ENCODE data around the gene PYGL. TPM values are rescaled to one million over a fixed set of nuclear protein-coding genes. Genes with fewer than 3 reads are reported as not detected.
"Not testable (repeated sequence)": the region's sequence is repeated elsewhere in the genome, so short reads cannot be mapped to it uniquely, and the experiment has no call there.

Gene PYGL
- total RNA-seq, 1 experiment from 2014 or later, result 41.2 TPM

- no peak for TF ChIP-seq CTCF (IDR thresholded peaks at IDR 0.05; ENCODE audit: unreplicated experiment)
- no peak for DNase-seq
- CTCF ChIA-PET, result no interaction called here
- intact Hi-C loops (cut with micrococcal nuclease; ENCODE audit: unreplicated experiment), result no loop called here
- Mint-ChIP-seq H3K9me3 (ENCODE audit: low read depth, unreplicated experiment) (no peaks in the 10 kb centered on the region), H3K4me1 (ENCODE audit: low read depth, unreplicated experiment) (no peaks in the 10 kb centered on the region), H3K27ac (ENCODE audit: unreplicated experiment) (no peak overlapping the region), H3K27me3 (ENCODE audit: unreplicated experiment) (no peaks in the 10 kb centered on the region), H3K4me3 (ENCODE audit: low read depth, unreplicated experiment) (no peak overlapping the region), H3K36me3 (ENCODE audit: insufficient read depth, unreplicated experiment) (peaks cover 19% of the 10 kb centered on the region)
- no TSS peak for BruUV-seq (replicated peaks)
Measured at GRCh38 chr14:50946234-50946935, 2.1 kb upstream of the PYGL start.

- H3K36me3 Mint-ChIP-seq (ENCODE audit: insufficient read depth, unreplicated experiment), result peaks cover 19% of the 10 kb centered on the region
- H3K27ac Mint-ChIP-seq (ENCODE audit: unreplicated experiment), result peak overlapping the region; percentile 67
- no TSS peak for BruUV-seq (replicated peaks)
- peak overlapping the region; percentile 80 for H3K4me3 Mint-ChIP-seq (ENCODE audit: low read depth, unreplicated experiment)
- intact Hi-C loops (cut with micrococcal nuclease; ENCODE audit: unreplicated experiment), result no loop called here
- no peaks in the 10 kb centered on the region for H3K9me3 Mint-ChIP-seq (ENCODE audit: low read depth, unreplicated experiment)
- H3K27me3 Mint-ChIP-seq (ENCODE audit: unreplicated experiment), result no peaks in the 10 kb centered on the region
- H3K4me1 Mint-ChIP-seq (ENCODE audit: low read depth, unreplicated experiment), result no peaks in the 10 kb centered on the region
- peak; percentile 47 for DNase-seq
- CTCF ChIA-PET, result interaction anchor here (1.4 kb wide), 1 partner anchor 85 kb away, joined by 4 read pairs; no protein-coding TSS in a partner anchor
- TF ChIP-seq CTCF (IDR thresholded peaks at IDR 0.05; ENCODE audit: unreplicated experiment), result no peak
Measured at GRCh38 chr14:50944647-50945413, 547 bp upstream of the PYGL start.

- Mint-ChIP-seq H3K4me1 (ENCODE audit: low read depth, unreplicated experiment) (no peaks in the 10 kb centered on the region), H3K27ac (ENCODE audit: unreplicated experiment) (no peak overlapping the region), H3K36me3 (ENCODE audit: insufficient read depth, unreplicated experiment) (peaks cover 19% of the 10 kb centered on the region), H3K4me3 (ENCODE audit: low read depth, unreplicated experiment) (peak overlapping the region; percentile 80), H3K27me3 (ENCODE audit: unreplicated experiment) (no peaks in the 10 kb centered on the region), H3K9me3 (ENCODE audit: low read depth, unreplicated experiment) (no peaks in the 10 kb centered on the region)
- no TSS peak for BruUV-seq (replicated peaks)
- DNase-seq, result peak; percentile 27
- CTCF ChIA-PET, result interaction anchor here (0.6 to 1.4 kb wide), 3 partner anchors 45 to 108 kb away, joined by 3 to 5 read pairs (median 4); no protein-coding TSS in a partner anchor
- intact Hi-C loops (cut with micrococcal nuclease; ENCODE audit: unreplicated experiment), result no loop called here
- no peak for TF ChIP-seq CTCF (IDR thresholded peaks at IDR 0.05; ENCODE audit: unreplicated experiment)
Measured at GRCh38 chr14:50943261-50943942, 881 bp downstream of the PYGL start.

GRCh38 chr14:50941638-50942037, 2.6 kb downstream of the PYGL start:
- H3K4me3 Mint-ChIP-seq (ENCODE audit: low read depth, unreplicated experiment); H3K27ac Mint-ChIP-seq (ENCODE audit: unreplicated experiment); intact Hi-C loops (cut with micrococcal nuclease; ENCODE audit: unreplicated experiment); BruUV-seq (replicated peaks); H3K9me3 Mint-ChIP-seq (ENCODE audit: low read depth, unreplicated experiment); DNase-seq; H3K27me3 Mint-ChIP-seq (ENCODE audit: unreplicated experiment): not testable (repeated sequence)
- H3K36me3 Mint-ChIP-seq (ENCODE audit: insufficient read depth, unreplicated experiment), result peaks cover 19% of the 10 kb centered on the region
- H3K4me1 Mint-ChIP-seq (ENCODE audit: low read depth, unreplicated experiment), result peaks cover 14% of the 10 kb centered on the region
- CTCF ChIA-PET, result interaction anchor here (0.5 kb wide), 1 partner anchor 81 kb away, joined by 6 read pairs; no protein-coding TSS in a partner anchor

Measured in Calu3 (cell line).